Activated T-cell treated with anti-CD3 and anti-CD28 coated beads for 24 hours (primary cell): ENCODE measurements around the gene NAMPT.
"Not testable (repeated sequence)": the region's sequence is repeated elsewhere in the genome, so short reads cannot be mapped to it uniquely, and the experiment has no call there.

Source experiments
- DNase-seq: peaks from one replicate; pipeline ENCODE4 v3.0.0-alpha.2; 2020; ENCODE audit warnings: low read depth

NAMPT gene

DNA sequence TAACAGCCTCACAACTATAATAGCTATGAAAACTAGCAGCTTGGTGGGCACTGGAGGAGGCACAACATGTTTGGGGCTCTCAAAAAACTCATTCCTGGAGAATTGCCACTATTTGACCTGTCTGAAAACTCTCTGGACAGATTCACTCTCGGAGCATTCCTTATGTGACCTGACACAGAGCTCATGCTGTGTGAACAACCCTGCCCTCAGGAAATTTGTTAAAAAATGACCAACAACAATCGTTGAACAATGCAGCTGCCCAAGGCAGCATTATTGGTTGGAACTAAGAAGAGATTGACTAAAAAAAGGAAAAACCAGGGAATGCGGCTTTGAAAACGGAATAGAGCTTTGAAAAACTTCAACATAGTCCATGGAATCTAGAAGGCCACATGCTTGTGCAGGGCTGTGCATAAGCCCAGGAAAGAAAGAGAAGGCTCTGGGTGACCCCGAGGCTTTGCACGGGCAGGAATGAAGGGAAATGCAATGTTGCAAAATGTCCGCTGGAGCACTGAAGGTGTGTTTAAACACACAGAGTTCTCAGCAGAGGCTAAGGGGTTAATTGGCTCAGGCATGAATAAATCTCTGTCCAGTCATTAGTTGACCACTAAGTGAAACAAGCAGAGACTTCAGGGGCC lies 52.8 kb downstream of the NAMPT start:
- no peak for DNase-seq

DNA sequence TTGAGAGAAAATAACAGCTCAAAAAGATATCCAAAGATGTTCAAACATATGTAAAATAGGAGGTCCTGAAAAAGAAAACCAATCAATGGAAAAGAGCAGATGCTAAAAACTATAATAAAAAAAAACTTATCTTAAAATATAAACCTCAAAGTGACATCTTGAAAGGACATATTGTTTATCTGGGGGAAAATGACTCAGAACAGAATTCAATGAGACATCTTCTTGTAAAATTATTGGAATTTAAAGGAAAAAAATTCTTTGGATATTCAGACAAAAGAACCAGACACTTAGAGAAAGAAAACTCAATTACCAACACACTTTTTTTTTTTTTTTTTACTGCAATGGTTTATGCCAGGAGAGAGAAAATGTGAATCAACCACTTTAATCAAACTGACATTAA lies 58.9 kb downstream of the NAMPT start:
- DNase-seq, result no peak

- DNase-seq, result no peak
These were observed 60.0 kb downstream of the NAMPT start for GRCh38 chr7:106224797-106225196.

DNA sequence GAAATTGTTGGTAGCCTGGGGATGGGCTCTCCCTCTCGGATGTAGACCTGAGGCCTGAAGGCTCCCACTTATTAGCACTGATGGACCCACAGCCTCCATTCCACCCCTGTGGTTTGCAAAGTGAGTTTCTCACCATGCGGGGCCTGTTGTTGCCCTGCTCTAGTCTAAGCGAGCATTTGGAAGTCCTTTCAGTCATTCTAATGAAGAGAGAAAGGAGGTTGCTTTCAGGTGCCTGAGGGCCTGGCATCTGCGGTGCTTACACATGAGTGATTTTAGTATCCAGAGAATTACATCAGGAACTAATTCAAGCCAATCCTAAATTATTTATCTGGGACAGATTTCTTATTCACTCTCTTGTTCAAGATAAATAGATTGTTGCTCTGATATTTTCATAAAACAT lies 61.6 kb downstream of the NAMPT start:
- no peak for DNase-seq

DNA sequence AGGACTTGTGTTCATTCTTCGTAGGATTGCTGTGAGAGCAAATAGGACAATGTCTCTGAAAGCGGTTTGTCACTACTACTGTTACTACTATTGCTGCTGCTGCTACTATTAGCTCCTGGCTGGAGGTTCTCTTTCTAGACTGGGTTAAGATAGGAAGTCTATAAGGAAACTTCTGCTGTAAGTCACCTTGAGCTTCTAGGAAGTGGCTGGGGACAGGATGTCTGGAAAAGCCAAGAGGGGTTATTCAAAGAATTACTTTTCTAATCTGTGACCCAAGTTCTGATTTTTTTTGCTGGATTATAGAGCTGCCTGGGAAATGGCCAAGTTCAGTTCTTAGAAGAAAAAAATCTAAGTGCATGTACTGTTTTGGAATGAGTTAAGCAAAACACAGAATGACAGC lies 62.2 kb downstream of the NAMPT start:
- no peak for DNase-seq

DNA sequence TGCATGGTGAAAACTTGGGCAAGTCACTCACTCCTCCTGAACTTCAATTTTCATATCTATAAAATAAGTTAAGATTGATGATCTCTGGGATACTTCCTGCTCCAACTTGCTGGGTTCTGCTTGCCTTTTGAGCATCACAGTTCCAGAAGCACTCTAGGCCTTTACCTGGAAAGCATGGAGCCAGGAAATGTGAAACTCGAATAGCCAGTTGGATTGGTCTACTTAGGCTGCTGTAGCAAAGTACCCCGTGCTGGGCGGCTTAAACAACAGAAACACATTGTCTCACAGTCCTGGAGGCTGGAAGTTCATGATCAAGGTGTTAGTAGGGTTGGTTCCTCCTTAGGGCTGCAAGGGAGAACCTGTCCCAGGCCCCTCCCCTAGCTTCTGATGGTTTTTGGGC lies 64.5 kb downstream of the NAMPT start:
- DNase-seq, result no peak

- no peak for DNase-seq
These were observed 65.6 kb downstream of the NAMPT start for GRCh38 chr7:106219170-106219569.

GRCh38 chr7:106218546-106218945 lies 66.2 kb downstream of the NAMPT start:
- DNase-seq, result no peak

- no peak for DNase-seq
These were observed 67.8 kb downstream of the NAMPT start for GRCh38 chr7:106216923-106217542.

- DNase-seq, result no peak
These were observed 68.3 kb downstream of the NAMPT start for GRCh38 chr7:106216517-106216922.

- no peak for DNase-seq
These were observed 68.8 kb downstream of the NAMPT start for GRCh38 chr7:106215868-106216516.

DNA sequence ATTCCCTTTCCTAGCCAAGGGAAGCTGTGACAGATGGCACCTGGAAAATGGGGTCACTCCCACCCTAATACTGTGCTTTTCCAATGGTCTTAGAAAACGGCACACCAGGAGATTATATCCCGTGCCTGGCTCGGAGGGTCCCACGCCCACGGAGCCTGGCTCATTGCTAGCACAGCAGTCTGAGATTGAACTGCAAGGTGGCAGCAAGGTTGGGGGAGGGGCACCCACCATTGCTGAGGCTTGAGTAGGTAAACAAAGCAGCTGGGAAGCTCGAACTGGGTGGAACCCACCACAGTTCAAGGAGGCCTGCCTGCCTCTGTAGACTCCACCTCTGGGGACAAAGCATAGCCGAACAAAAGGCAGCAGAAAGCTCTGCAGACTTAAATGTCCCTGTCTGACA lies 75.8 kb downstream of the NAMPT start:
- not testable (repeated sequence) for DNase-seq

GRCh38 chr7:106206826-106207541 lies 77.8 kb downstream of the NAMPT start:
- DNase-seq, result no peak

- DNase-seq, result no peak
These were observed 79.1 kb downstream of the NAMPT start for GRCh38 chr7:106205621-106206222.

- no peak for DNase-seq
These were observed 81.3 kb downstream of the NAMPT start for GRCh38 chr7:106203473-106203872.

DNA sequence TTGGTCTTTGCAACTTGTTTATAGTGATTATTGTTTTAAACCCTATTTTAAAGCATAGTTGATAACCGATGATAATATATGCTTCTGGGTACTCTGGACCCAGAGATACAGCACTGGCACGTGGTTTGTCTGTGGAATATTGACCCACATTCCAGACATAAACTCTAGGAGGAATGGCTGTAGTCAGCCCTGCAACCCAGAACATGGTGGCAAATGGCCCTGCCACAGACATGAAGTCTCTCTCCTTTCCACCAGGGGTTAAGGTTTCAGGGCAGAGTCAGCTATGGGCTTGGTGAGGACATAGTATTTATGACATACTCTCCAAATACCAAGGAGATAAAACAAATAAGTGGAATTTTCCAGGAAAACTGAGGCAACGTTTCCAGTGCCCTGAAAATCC lies 83.6 kb downstream of the NAMPT start:
- no peak for DNase-seq

GRCh38 chr7:106199813-106200364 lies 84.9 kb downstream of the NAMPT start:
- no peak for DNase-seq

DNA sequence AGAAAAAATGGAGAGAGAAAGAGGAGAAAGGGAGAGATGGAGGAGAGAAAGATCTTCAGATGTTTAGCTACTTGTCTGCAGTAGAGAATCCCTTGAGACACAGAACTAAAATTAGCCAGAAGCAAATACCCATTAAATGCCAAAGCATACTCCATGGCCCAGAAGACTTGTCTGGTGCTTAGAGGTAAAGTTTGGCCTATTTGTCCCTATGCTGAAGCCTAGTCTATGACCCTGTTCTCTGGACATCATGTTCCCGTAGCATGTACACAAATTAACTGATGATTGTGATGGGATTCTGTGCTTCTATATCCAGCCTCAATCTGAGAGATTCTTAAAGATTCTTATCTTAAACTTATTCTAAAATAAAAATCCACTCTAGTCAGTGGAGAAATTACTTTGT lies 85.8 kb downstream of the NAMPT start:
- no peak for DNase-seq
